GM10847 (cell line): ENCODE measurements around the gene PPP2R5D.

Experiments used
- POLR2A ChIP-seq: IDR thresholded peaks from 2 replicates; pipeline ENCODE4 v1.6.1; 2011; ENCODE audit not compliant: insufficient read length; ENCODE audit errors: extremely low read depth

PPP2R5D gene

GRCh38 chr6:42961020-42961470 lies 23.3 kb upstream of the PPP2R5D start:
- no peak for TF ChIP-seq POLR2A

DNA sequence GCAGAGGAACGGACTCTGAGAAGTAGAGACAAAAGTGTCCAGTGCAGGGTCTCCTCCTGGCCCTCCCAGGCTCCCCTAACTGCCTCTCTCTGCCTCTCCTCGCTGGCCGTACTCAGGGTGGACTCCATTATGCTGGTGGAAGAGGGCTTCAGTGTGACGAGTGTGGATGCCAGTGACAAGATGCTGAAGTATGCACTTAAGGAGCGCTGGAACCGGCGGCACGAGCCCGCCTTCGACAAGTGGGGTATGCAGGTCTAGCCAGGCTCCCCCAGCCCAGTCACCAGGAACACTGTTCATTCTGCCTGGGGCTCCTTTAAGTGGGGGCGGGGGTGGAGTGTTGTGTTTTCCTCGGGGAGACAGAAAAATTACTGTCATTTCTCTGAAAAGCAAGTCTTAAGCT lies 22.3 kb upstream of the PPP2R5D start:
- no peak for TF ChIP-seq POLR2A

GRCh38 chr6:42962502-42963178 lies 21.7 kb upstream of the PPP2R5D start:
- TF ChIP-seq POLR2A: no peak

GRCh38 chr6:42963179-42963854 lies 21.1 kb upstream of the PPP2R5D start:
- no peak for TF ChIP-seq POLR2A

- no peak for TF ChIP-seq POLR2A
Measured at GRCh38 chr6:42963855-42964605, 20.3 kb upstream of the PPP2R5D start.

DNA sequence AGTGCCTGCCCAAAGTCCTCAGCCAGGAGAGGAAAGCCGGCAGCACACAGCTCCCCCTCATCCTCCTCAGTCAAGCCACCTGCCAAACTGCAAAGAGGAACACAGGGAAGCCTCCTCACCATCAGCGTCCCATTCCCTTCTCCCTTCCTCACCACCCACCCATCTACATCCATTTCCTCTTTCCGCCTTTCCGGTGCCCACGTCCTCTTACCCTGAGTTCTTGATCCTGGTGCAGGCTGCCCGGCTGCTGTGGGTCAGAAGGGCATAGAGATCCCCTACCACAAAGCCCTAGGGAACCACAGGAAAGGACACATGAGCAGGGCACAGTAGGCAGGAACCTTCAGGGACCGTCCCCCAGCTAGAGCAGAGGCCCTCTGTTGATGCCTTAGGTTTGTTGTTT lies 17.8 kb upstream of the PPP2R5D start:
- no peak for TF ChIP-seq POLR2A

DNA sequence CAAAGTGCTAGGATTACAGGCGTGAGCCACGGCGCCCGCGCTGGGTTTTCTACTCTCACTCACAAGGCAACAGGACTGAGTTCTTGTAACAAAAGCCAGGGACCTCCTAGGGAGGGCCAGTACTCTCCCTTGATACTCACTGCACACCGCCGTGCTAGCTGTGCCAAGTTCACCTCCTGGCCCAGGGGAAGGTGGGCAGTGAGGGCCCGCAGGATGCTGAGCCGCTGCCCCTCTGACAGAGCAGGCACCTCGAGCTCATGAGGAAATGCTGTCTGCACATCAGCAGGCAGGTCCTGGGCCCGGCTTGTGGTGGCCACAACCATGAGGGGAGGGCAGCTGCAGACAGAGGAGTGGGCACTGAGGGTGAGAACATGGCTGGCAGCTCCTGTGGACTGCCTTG lies 17.1 kb upstream of the PPP2R5D start:
- no peak for TF ChIP-seq POLR2A

DNA sequence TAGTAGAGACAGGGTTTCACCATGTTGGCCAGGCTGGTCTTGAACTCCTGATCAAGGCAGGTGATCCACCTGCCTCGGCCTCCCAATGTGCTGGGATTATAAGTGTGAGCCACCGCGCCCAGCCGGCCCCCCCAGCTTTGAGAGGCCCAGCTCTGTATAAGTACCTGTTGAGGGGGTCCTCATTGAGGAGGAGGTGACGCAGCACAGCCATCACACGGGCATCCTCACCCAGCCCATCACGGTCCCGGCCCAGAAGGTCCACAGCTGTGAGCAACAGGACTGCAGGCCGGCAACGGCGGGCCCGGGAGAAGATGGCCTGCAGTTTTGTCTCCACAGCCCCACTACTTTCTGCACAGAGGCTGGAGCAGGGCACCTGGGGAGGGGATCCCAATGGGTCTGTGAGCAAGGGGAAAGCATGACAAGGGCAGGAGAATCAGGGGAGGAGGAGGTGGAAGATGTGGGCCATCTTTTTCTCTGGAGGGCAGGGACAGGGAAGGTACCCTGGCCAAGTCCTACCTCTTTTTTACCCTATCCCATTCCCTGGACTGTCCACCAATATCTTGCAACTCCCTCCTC lies 16.2 kb upstream of the PPP2R5D start:
- no peak for TF ChIP-seq POLR2A

DNA sequence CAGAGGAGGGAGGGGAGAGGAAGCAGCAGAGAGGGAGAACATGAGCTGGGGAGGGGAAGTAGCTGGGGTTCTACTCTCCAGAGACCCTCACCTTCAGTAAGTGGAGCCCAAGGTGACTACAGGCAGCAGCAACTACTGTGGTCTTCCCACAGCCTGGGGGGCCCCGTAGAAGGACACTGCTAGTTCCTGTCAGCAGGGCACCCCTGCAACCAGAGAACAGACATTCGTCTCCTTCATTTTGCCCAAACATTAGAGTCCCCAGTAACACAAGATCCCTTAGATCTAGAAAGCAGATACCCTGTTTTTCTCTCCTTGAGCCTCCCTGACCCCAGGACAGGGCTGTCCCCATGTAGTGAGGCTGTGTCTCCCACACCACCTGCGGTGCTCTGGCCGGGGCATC lies 15.6 kb upstream of the PPP2R5D start:
- TF ChIP-seq POLR2A: no peak

DNA sequence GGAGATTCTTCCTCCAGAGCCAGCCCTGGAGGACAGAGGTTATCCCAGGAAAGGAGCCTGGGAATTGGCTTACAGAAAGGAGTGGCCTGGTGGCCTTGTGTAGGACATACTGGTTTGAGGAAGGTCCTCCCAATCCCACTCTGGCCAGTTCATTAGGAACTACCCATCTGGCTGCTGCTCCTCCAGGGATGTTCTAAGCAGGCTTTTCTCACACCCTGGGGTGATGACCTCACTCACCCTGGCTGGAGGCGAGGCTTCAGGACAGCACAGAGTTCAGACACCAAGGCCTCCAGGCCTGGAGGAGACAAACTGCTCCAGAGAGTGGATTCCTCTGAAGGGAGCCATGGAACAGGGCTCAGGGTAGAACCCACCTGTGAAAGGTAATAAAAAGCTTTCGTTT lies 14.9 kb upstream of the PPP2R5D start:
- no peak for TF ChIP-seq POLR2A

DNA sequence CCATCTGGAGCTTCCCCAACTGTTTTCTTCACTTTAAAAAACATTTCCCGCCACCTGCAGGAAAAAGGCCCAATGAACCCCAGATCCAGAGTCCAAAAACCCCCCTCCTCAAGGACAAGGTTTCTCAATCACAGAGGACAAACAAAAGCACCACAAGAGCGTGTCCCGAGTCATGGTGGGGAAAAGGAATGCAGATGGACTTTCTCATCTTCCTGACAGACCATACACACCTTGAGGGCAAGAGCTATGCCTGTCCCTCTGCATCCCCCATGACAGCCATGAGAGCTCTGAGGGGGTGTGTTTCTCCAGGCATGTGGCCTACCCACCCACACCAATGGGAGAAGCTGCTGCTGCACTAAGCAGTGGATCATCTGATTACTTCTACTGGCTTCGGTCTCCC lies 14.4 kb upstream of the PPP2R5D start:
- no peak for TF ChIP-seq POLR2A

GRCh38 chr6:42970871-42971612 lies 13.3 kb upstream of the PPP2R5D start:
- no peak for TF ChIP-seq POLR2A

GRCh38 chr6:42971746-42972327 lies 12.5 kb upstream of the PPP2R5D start:
- no peak for TF ChIP-seq POLR2A

- TF ChIP-seq POLR2A: no peak
Measured at GRCh38 chr6:42973926-42974325, 10.4 kb upstream of the PPP2R5D start.
